ENCODE results near the gene MRPL2. TPM values are rescaled to one million over a fixed set of nuclear protein-coding genes. Genes with fewer than 3 reads are reported as not detected.
A peak's percentile ranks its signal among the peaks of the same experiment; 100 is the strongest.

MRPL2 gene
- total RNA-seq, 1 experiment from 2014 or later = 123 TPM

DNA sequence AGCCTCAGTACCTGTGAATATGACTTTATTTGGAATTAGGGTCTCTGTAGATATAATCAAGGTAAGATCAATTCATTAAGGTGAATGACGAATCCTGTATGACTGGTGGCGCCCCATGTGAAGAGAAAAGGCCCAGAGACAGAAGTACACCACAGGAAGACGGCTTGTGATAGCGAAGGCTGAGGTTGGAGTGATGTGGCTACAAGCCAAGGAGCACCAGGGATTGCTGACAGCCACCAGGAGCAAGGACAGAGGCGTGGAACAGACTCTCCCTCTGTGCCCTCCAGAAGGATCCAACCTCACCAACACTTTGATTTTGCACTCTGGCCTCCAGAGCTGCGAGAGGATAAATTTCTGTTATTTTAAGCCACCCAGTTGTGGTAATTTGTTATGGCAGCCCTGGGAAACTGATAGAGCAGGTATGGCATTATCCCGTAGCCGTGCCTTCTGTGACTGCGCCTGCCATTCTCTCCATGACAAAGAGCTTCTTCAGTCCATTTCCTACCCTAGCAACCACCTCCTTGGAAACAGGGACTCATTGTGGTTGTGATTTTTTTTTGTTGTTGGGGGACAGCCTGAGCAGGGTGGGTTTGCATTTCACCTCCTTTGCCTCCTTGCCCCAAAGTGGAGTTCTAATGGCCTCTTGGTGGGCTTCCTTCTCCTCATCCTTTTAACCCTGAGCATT lies 46.4 kb upstream of the MRPL2 start:
- Histone ChIP-seq H3K4me3 (ENCODE audit: low read depth, low read length) (no peak overlapping the region), H3K9me3 (no peaks in the 10 kb centered on the region), H3K36me3 (ENCODE audit: control insufficient read depth, insufficient read depth, low read length) (no peaks in the 10 kb centered on the region; the same call in 1 of the 2 replicates), H3K27me3 (replicated peaks; ENCODE audit: control insufficient read depth, insufficient read depth, low read length) (no peaks in the 10 kb centered on the region), H3K4me1 (no peaks in the 10 kb centered on the region; the same call in 1 of the 2 replicates)
- BruUV-seq (replicated peaks) = no TSS peak
- Mint-ChIP-seq H3K27me3 (ENCODE audit: insufficient read depth, unreplicated experiment) (no peaks in the 10 kb centered on the region), H3K4me3 (ENCODE audit: unreplicated experiment) (no peak overlapping the region), H3K27ac (ENCODE audit: unreplicated experiment) (no peak overlapping the region), H3K9me3 (ENCODE audit: unreplicated experiment) (no peaks in the 10 kb centered on the region), H3K36me3 (ENCODE audit: insufficient read depth, unreplicated experiment) (peaks cover 11% of the 10 kb centered on the region), H3K4me1 (ENCODE audit: low read depth, unreplicated experiment) (peaks cover 7% of the 10 kb centered on the region)
- DNase-seq = no peak
- ChIA-PET POLR2A (interaction anchor here (0.6 to 1.0 kb wide), 2 partner anchors 12 to 121 kb away, joined by 4 read pairs; partner anchors contain the start of gene PPP2R5D), CTCF (no interaction called here)
- intact Hi-C loops (cut with micrococcal nuclease; ENCODE audit: unreplicated experiment) = no loop called here
- TF ChIP-seq, protein P1, sequence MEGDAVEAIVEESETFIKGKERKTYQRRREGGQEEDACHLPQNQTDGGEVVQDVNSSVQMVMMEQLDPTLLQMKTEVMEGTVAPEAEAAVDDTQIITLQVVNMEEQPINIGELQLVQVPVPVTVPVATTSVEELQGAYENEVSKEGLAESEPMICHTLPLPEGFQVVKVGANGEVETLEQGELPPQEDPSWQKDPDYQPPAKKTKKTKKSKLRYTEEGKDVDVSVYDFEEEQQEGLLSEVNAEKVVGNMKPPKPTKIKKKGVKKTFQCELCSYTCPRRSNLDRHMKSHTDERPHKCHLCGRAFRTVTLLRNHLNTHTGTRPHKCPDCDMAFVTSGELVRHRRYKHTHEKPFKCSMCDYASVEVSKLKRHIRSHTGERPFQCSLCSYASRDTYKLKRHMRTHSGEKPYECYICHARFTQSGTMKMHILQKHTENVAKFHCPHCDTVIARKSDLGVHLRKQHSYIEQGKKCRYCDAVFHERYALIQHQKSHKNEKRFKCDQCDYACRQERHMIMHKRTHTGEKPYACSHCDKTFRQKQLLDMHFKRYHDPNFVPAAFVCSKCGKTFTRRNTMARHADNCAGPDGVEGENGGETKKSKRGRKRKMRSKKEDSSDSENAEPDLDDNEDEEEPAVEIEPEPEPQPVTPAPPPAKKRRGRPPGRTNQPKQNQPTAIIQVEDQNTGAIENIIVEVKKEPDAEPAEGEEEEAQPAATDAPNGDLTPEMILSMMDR (IDR thresholded peaks at IDR 0.05; ENCODE audit: insufficient read depth in 1 of 2, low read depth in 1 of 2, low read length in 1 of 2, severe bottlenecking in 1 of 2, unreplicated experiment in 1 of 2) = no peak

GRCh38 chr6:43103253-43103876 lies 44.1 kb upstream of the MRPL2 start:
- peaks cover 8% of the 10 kb centered on the region for H3K4me1 Mint-ChIP-seq (ENCODE audit: low read depth, unreplicated experiment)
- TF ChIP-seq, protein P1 (IDR thresholded peaks at IDR 0.05; ENCODE audit: insufficient read depth in 1 of 2, low read depth in 1 of 2, low read length in 1 of 2, severe bottlenecking in 1 of 2, unreplicated experiment in 1 of 2) = no peak
- Histone ChIP-seq H3K4me3 (ENCODE audit: low read depth, low read length) (no peak overlapping the region), H3K36me3 (ENCODE audit: control insufficient read depth, insufficient read depth, low read length) (no peaks in the 10 kb centered on the region; the same call in 1 of the 2 replicates), H3K27me3 (replicated peaks; ENCODE audit: control insufficient read depth, insufficient read depth, low read length) (no peaks in the 10 kb centered on the region), H3K4me1 (no peaks in the 10 kb centered on the region; the same call in 1 of the 2 replicates), H3K9me3 (no peaks in the 10 kb centered on the region)
- ChIA-PET POLR2A (no interaction called here), CTCF (no interaction called here)
- no TSS peak for BruUV-seq (replicated peaks)
- H3K9me3 Mint-ChIP-seq (ENCODE audit: unreplicated experiment) = no peaks in the 10 kb centered on the region
- H3K36me3 Mint-ChIP-seq (ENCODE audit: insufficient read depth, unreplicated experiment) = peaks cover 11% of the 10 kb centered on the region
- intact Hi-C loops (cut with micrococcal nuclease; ENCODE audit: unreplicated experiment) = no loop called here
- no peak overlapping the region for H3K4me3 Mint-ChIP-seq (ENCODE audit: unreplicated experiment)
- no peaks in the 10 kb centered on the region for H3K27me3 Mint-ChIP-seq (ENCODE audit: insufficient read depth, unreplicated experiment)
- DNase-seq = no peak
- peak overlapping the region; percentile 25 for H3K27ac Mint-ChIP-seq (ENCODE audit: unreplicated experiment)

GRCh38 chr6:43101497-43101896 lies 42.3 kb upstream of the MRPL2 start:
- no peak overlapping the region for H3K27ac Mint-ChIP-seq (ENCODE audit: unreplicated experiment)
- TF ChIP-seq, protein P1 (IDR thresholded peaks at IDR 0.05; ENCODE audit: insufficient read depth in 1 of 2, low read depth in 1 of 2, low read length in 1 of 2, severe bottlenecking in 1 of 2, unreplicated experiment in 1 of 2) = no peak
- ChIA-PET CTCF (no interaction called here), POLR2A (interaction anchor here (0.5 kb wide), 1 partner anchor 326 kb away, joined by 3 read pairs; the partner anchor contains the start of gene ABCC10)
- no TSS peak for BruUV-seq (replicated peaks)
- H3K36me3 ChIP-seq (ENCODE audit: control insufficient read depth, insufficient read depth, low read length) = no peaks in the 10 kb centered on the region; the same call in 1 of the 2 replicates
- no peak for DNase-seq
- peaks cover 3% of the 10 kb centered on the region for H3K36me3 Mint-ChIP-seq (ENCODE audit: insufficient read depth, unreplicated experiment)
- no peaks in the 10 kb centered on the region for H3K27me3 ChIP-seq (replicated peaks; ENCODE audit: control insufficient read depth, insufficient read depth, low read length)
- H3K4me3 Mint-ChIP-seq (ENCODE audit: unreplicated experiment) = no peak overlapping the region
- H3K9me3 Mint-ChIP-seq (ENCODE audit: unreplicated experiment) = no peaks in the 10 kb centered on the region
- no peak overlapping the region for H3K4me3 ChIP-seq (ENCODE audit: low read depth, low read length)
- peaks cover 18% of the 10 kb centered on the region for H3K4me1 Mint-ChIP-seq (ENCODE audit: low read depth, unreplicated experiment)
- H3K9me3 ChIP-seq = no peaks in the 10 kb centered on the region
- peaks cover 14% of the 10 kb centered on the region for H3K4me1 ChIP-seq
- intact Hi-C loops (cut with micrococcal nuclease; ENCODE audit: unreplicated experiment) = no loop called here
- H3K27me3 Mint-ChIP-seq (ENCODE audit: insufficient read depth, unreplicated experiment) = no peaks in the 10 kb centered on the region

Data from Caco-2 (cell line).